HG03196 (cell line): Measurements from ENCODE around the gene SGCD.

Source experiments
- ATAC-seq: cut with Tn5 transposase; IDR thresholded peaks from one replicate; pipeline ENCODE4 v1.9.1; 2021; ENCODE audit not compliant: unreplicated experiment

The SGCD gene

GRCh38 chr5:156399323-156399722 lies 72.4 kb downstream of the SGCD start:
- no peak for ATAC-seq

- ATAC-seq: no peak
Observed at GRCh38 chr5:156400231-156400986, 73.4 kb downstream of the SGCD start.

DNA sequence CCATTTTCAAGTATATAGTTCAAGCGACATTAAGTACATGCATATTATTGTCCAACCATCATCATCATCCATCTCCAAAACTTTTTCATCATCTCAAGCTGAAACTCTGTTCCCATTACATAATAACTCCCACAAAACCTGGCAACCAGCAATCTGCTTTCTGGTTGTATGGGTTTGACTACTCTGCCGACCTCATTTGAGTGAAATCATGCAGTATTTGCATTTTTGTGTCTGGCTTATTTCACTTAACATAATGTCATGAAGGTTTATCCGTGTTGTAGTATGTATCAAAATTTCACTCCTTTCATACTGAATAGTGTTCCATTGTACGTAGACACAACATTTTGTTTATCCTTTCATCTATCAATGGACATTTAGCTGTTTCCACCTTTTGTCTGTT lies 74.8 kb downstream of the SGCD start:
- ATAC-seq: no peak

GRCh38 chr5:156402387-156402921 lies 75.5 kb downstream of the SGCD start:
- ATAC-seq: peak; percentile 98

DNA sequence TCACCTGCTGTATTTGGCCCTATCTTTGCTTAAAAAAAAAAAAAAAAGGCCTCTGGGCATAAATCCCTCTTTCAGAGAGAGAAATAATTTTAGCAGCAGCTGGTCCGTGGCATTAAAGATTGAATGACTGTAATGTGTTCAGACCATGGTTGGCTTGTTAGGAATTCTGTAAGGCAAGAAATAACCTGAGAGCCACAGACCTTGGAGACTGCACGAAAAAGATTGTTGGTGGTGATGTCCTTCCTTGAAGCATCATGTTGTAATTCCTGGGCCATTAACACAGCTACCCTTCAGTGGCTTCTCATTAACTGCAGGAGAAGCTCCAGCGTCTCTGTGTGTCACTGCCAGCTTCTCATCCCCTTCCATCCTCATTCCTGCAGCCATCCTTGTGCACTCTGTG lies 79.0 kb downstream of the SGCD start:
- no peak for ATAC-seq

- no peak for ATAC-seq
Observed at GRCh38 chr5:156407251-156407650, 80.3 kb downstream of the SGCD start.

DNA sequence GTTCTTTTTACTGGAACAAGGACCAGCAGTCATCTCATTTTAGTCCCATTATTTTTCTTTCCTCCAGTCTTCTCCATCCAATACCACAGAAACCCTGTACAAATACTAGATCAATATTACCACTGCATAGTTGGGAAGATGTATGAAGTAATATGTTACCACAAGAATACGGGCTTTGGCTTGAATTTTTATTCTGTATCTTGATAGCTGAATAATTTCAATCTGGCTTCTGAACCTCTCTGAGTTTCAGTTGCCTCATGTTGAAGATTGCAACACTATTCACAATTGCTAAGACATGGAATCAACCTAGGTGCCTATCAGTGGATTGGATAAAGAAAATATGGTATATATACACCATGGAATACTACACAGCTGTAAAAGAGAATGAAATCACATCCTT lies 82.9 kb downstream of the SGCD start:
- no peak for ATAC-seq

GRCh38 chr5:156411185-156411613 lies 84.2 kb downstream of the SGCD start:
- ATAC-seq: no peak

- ATAC-seq: no peak
Observed at GRCh38 chr5:156411957-156412356, 85.0 kb downstream of the SGCD start.

GRCh38 chr5:156414391-156414790 lies 87.4 kb downstream of the SGCD start:
- ATAC-seq: no peak

- no peak for ATAC-seq
Observed at GRCh38 chr5:156419661-156420060, 92.7 kb downstream of the SGCD start.

DNA sequence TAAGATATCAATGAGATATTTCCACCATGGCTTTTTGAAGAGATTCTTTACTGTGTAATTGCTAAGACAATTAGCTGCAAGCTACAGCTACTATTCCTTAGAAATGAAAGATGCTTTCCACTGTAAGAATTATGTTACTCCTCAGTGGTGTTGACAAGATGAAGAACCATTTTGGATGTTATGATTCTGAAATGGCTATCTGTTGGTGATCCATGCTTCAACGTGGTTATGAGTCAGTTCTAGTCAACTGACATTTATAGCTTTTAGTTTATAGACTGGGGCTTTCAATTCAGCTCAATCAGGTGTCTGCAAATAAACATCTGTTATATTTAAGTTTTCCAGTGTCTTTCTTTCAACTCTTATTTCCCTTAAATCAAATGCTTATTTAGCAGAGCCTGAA lies 93.7 kb downstream of the SGCD start:
- no peak for ATAC-seq

- ATAC-seq: no peak
Observed at GRCh38 chr5:156421798-156422197, 94.8 kb downstream of the SGCD start.

GRCh38 chr5:156423597-156423996 lies 96.6 kb downstream of the SGCD start:
- no peak for ATAC-seq

- no peak for ATAC-seq
Observed at GRCh38 chr5:156427315-156427714, 100.4 kb downstream of the SGCD start.

- ATAC-seq: no peak
Observed at GRCh38 chr5:156431956-156432829, 105.2 kb downstream of the SGCD start.

DNA sequence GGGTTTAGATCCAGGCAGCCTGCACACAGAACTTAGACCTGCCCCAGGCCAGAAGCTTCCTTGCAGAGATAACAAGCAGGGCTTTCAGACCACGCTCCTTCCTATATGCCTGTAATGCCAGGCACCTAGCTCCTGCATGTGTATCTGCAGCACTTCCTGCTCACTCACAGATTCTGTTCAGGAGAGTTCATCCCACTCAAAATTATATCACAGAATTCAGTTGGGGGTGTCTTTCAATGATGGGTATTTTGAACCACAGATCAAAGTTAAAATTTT lies 105.8 kb downstream of the SGCD start:
- no peak for ATAC-seq

- ATAC-seq: no peak
Observed at GRCh38 chr5:156434471-156434870, 107.5 kb downstream of the SGCD start.

DNA sequence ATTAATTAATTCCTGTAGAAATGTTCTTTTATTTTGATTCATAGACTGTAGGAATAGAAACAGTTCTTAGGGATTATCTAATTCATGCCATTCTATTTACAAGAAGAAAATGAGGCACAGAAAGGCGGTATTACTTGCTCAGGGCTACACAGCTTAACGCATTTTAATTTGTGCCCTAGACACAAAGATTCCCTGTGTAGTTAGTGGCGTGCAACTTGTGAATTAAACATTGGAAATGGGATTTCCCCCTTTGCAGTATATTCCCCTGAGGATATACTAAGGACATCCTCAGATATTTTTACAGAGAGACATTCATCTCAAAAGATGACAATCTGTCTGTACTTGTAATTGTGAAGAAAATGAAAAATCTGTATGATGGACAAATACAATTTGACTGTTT lies 108.1 kb downstream of the SGCD start:
- no peak for ATAC-seq

GRCh38 chr5:156438076-156438475 lies 111.1 kb downstream of the SGCD start:
- no peak for ATAC-seq

DNA sequence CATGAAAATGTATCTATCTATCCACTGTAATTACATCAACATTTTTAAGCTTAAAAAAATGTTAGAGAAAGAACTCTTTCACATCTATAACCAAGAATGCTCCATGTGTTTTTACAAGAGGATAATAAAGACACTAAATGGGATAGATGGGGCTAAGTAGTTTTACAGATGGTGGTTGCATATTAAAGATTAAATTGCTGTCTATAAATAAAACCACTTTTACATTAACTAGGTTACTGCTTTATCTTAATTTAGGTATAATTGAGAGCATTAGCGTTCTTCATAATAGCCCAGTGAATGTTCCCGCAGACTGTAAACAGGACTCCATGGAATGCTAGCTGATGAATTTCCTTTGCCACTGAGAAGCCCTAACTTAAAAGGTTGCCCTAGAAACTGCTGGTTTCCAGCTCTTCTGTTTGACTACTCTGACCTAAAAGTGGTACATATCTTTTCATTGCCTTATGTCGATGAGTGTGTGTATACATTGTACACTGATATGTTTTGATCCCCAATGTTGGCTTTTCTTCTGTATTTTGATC lies 117.9 kb downstream of the SGCD start:
- ATAC-seq: no peak

GRCh38 chr5:156446526-156446925 lies 119.6 kb downstream of the SGCD start:
- ATAC-seq: no peak
